HL-60 (cell line): Measurements from ENCODE around the gene MS4A4E.

Experiments used
- CTCF ChIP-seq: IDR thresholded peaks from one replicate; pipeline ENCODE4 v1.5.1; 2011; ENCODE audit warnings: low read length, control low read depth, inconsistent platforms; ENCODE audit not compliant: insufficient read depth
- GABPA ChIP-seq: IDR thresholded peaks from 2 replicates; pipeline ENCODE4 v1.6.1; 2012; ENCODE audit warnings: low read depth
- POLR2AphosphoS5 ChIP-seq: IDR thresholded peaks from 2 replicates; pipeline ENCODE4 v1.6.1; 2012; ENCODE audit warnings: low read depth
- REST ChIP-seq: IDR thresholded peaks from 2 replicates; pipeline ENCODE4 v1.6.1; 2012; ENCODE audit warnings: low read depth; ENCODE audit not compliant: insufficient replicate concordance
- SPI1 ChIP-seq: IDR thresholded peaks from 2 replicates; pipeline ENCODE4 v1.6.1; 2012; ENCODE audit warnings: low read depth, mild to moderate bottlenecking, borderline replicate concordance

- TF ChIP-seq GABPA, result no peak
- no peak for TF ChIP-seq CTCF
- TF ChIP-seq POLR2AphosphoS5, result no peak
- no peak for TF ChIP-seq REST
- no peak for TF ChIP-seq SPI1
Measured at GRCh38 chr11:60155931-60156330, 87.0 kb downstream of the MS4A4E start.
